NCI-H1417 (cell line): ENCODE data around the gene SLC7A14.

ENCODE experiments used
- DNase-seq, 3 experiments: peaks; one replicate each; lab custom pipeline; 2025; lab: John Stamatoyannopoulos, UW

SLC7A14 gene

DNA sequence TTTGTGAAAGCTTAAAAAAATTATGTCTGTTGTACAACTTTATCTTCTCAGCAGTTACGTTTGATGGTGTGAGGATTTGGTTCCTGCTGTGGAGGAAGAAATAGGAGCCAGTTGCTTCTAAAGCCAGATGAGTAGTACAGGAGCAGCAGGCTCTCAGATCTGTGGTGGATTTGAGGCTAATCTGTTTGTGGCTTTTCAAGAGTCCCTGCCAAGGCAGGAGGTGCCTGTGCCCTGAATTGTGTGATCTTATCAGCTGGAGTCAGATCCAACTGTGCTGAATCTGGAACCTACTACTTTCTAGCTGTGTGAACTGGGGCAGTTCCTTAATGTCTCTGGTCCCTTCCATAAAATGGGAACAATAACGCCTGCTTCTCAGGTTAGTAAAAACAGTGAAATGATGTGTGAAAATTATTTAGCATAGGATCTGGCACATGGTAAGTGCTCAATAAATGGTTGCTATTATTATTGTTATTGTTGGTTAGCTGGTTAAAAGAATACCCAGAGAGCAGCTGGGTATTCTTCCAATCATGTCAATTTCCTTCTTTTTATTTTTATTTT is 159.6 kb downstream of the SLC7A14 start:
- no peak for DNase-seq

- peak; percentile 14 to 42 (median 35) for DNase-seq
Observed at GRCh38 chr3:170425491-170426239, 160.2 kb downstream of the SLC7A14 start.

DNA sequence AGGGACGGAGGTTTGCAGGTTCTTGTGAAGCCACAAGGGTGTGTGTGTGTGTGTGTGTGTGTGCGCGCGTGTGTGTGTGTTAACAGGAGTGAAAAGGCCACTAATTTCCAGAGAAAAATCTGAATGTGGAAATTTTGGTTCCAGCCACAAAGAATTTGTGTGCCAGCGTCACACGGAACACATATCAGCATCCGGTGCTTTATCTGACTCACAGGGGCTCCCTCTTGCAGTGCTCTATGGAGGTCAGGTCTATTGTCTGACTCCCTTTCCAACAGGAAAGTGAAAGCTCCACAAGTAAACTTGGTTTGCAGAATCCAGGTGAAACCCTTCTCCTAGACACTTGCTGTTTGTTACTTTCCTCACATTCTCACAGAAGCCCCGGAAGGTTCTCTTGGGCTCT is 161.0 kb downstream of the SLC7A14 start:
- no peak for DNase-seq

DNA sequence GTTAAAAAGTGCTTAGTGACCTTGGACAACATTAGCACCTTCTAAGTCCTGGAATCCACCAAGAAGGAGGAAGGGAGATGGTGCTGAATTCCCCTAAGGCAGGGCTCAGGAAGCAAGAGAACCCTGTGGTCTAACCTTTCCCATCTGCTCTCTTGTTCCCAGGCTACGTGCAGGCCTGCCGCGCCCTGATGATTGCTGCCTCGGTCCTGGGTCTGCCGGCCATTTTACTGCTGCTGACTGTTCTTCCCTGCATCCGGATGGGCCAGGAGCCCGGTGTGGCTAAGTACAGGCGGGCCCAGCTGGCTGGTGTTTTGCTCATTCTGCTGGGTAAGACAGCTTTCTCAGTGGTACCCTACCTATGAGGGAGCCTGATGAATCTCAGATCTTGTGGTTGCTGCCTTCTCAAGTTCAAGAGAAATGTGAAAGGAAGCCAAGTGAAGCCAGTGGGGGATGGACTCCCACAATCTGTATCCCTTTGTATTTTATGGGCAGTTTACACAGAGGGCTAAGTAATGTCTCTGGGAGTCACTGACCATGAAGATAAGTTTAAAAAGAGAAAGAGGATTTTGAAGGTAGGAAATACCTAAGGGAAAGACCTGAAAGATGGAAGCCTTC is 162.8 kb downstream of the SLC7A14 start:
- DNase-seq = no peak

DNA sequence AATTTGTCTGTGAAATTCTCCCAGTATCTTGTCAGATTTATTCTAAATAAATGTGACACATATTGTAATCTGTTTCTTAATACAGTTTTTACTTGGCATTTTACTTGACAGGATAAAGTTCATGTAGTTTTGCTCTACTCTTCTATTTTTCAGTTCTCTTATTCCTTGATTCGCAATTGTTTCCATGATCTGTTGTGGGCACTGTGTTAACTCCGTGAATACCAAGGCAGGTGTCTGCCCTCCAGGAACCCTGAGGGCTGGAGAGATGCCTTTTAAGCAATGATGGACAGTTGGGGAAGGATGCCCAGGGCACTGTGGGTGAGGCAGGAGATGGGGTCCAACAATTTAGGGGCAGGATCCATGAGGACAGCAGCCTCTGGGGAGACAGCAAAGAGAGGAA is 164.1 kb downstream of the SLC7A14 start:
- DNase-seq = no peak

DNA sequence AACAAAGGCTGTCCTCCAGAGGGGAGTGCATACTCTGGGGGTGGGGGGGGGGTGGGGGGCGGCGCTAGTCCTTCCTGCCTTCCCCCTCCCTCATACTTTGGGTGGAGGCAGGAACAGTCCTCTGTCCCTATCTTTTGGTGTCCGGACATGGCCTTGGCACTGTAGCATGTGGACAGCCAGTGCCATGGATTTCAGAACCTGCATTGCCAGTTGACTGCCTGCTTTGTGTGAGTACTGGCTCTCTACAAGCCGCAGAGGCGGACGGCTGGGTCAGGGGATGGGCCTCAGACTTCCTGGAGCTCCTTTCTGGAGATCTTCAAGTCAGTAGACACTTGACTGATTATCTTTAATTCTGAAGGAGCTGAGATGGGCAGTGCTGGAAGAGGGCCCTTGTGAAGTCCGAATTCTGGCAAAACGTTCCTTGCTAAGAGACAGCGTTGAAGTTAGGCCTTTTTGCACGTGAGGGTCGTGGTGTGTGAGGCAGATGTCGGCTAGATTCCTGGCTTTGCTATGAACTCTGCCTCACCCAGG is 164.7 kb downstream of the SLC7A14 start:
- no peak for DNase-seq

DNA sequence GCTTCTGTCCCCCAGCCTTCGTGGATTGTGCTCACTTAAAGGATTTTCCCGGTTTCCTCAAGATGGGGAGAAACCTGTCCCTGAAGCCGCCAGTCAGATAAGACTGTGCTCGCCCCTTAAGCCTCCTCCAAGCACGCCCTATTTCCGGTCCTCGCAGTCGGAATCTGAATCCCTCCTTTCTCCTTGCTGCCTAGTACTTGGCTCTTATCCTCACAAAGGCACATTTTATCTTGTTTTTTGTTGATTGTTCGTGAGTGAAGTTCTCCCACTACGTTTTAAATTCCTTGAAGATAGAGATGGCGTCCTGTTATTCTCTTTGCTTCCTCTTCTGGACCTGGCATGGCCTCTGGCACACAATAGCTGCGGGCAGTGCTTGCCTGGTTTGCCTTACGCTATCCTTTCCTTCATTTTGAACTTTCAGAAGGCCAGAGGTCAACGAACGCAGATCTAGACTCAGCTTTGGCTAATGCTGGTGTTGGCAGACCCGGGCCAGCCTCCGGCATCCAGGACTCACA is 165.5 kb downstream of the SLC7A14 start:
- no peak for DNase-seq

- DNase-seq = no peak
Observed at GRCh38 chr3:170419557-170420087, 166.3 kb downstream of the SLC7A14 start.

GRCh38 chr3:170418422-170419398 is 167.2 kb downstream of the SLC7A14 start, which contains the start of gene CLDN11:
Gene CLDN11, plus strand, starts transcription at chr3:170418868. Its CDS starts 199 bp downstream, at chr3:170419067.
- peak; percentile 50 to 69 (median 66) for DNase-seq

DNA sequence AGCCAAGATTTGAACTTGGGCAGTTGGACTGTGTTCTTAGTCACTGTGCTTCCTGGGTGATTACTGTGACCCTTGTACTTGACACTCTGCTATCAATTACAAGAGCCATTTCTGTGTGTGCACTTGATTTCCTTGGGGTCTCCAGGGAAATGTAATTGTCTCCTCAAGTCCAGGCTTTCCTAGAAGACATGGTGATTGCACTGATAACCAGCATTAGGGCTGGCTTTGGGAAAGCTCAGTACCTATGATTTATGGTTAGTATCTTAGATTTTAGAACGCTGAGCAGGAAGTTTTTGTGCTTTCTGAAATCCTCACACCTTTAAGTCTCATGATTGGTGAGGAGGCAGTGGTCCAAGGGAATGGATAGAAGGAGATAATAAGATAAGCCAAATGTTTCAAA is 168.8 kb downstream of the SLC7A14 start:
- peak in 2 of 3 experiments; percentile 16 to 45 for DNase-seq

GRCh38 chr3:170414202-170414663 is 171.6 kb downstream of the SLC7A14 start:
- DNase-seq = peak; percentile 59 to 87 (median 79)

DNA sequence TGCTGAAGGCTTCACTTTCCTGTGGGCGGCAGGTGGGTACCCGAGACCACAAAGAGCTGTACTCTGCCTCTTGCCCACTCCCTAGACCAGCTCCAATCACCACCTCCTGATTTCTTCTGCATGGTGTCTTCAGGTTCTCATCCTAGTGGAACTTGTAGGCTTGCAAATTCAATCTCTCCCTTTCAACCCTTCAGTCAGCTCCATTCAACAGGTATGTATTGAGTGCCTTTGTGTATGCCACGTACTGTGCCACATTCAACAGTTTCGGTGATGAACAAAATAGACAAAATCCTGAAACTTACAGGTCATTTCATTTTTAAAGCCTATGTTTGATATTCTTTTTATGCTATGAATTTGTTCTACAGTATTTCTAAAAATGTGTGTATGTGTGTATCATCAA is 172.6 kb downstream of the SLC7A14 start:
- DNase-seq = peak in 1 of 3 experiments; percentile 20

GRCh38 chr3:170410428-170411029 is 175.3 kb downstream of the SLC7A14 start:
- DNase-seq = peak; percentile 4 to 71 (median 16)
